GM12878 (cell line): ENCODE results near the gene MAP7. TPM values are rescaled to one million over a fixed set of nuclear protein-coding genes. Genes with fewer than 3 reads are reported as not detected.

Source experiments
- EZH2 ChIP-seq: IDR thresholded peaks from 2 replicates; pipeline ENCODE4 v1.6.1; 2012; ENCODE audit warnings: low read depth, mild to moderate bottlenecking, control low read depth, inconsistent platforms, low read length, borderline replicate concordance; ENCODE audit not compliant: control insufficient read depth
- JUND ChIP-seq: IDR thresholded peaks from 2 replicates; pipeline ENCODE4 v1.6.1; 2012; ENCODE audit warnings: low read depth, mild to moderate bottlenecking, low read length, improper control_type of control experiment, moderate library complexity
- NFYB ChIP-seq: IDR thresholded peaks from 2 replicates; pipeline ENCODE4 v1.6.1; 2011; ENCODE audit warnings: low read depth, mild to moderate bottlenecking, low read length, improper control_type of control experiment, moderate library complexity; ENCODE audit not compliant: insufficient read depth
- SRF ChIP-seq, 2 experiments: IDR thresholded peaks; 2 replicates each; pipeline ENCODE4 v1.6.1; 2011; ENCODE audit warnings: low read depth in 2 of 2, low read length in 2 of 2, mild to moderate bottlenecking in 1 of 2, moderate library complexity in 1 of 2
- ZBED1 ChIP-seq: IDR thresholded peaks from 2 replicates; pipeline ENCODE4 v1.6.1; 2016; ENCODE audit warnings: borderline replicate concordance
- polyA plus RNA-seq, 11 experiments: library from polyadenylated mRNA; depleted of rRNA in 4 of 11; unstranded in 6 of 11; stranded (reverse) in 5 of 11; fragments of >200 nt; fragmentation: Nextera tagmentation in 4 of 11; fragmentation: Illumina TruSeq in 1 of 11; extraction: Ambion mirVana in 4 of 11; extraction: Trizol in 1 of 11; gene quantifications; 1 replicate in 1 of 11; 2 replicates in 10 of 11; pipeline versions ENCODE4 v1.2.1 to v1.2.3, GENCODE V29; 2011 to 2016; ENCODE audit warnings: inconsistent platforms in 2 of 11, missing spikeins in 2 of 11, low read depth in 1 of 11
- total RNA-seq, 4 experiments: library from RNA; depleted of rRNA in 3 of 4; stranded (reverse); fragments of >200 nt in 3 of 4; fragmentation: Illumina TruSeq in 1 of 4; extraction: Trizol in 1 of 4; gene quantifications; 2 replicates each; pipeline versions ENCODE4 v1.2.1 to v1.2.3, GENCODE V29; 2013 to 2021
- TF ChIP-seq, protein P1 (sequence below): fragments of 450-650 bp; formaldehyde crosslinking; IDR thresholded peaks from 2 replicates; pipeline ENCODE4 v1.5.0; 2022; ENCODE audit warnings: mild to moderate bottlenecking, missing genetic modification characterization
- TF ChIP-seq, protein P2 (sequence below): fragments of 450-650 bp; IDR thresholded peaks from 2 replicates; pipeline ENCODE4 v1.6.1; 2017; ENCODE audit warnings: antibody characterized with exemption, mild to moderate bottlenecking, moderate library complexity
- TF ChIP-seq, protein P3 (sequence below): fragments of 450-650 bp; IDR thresholded peaks from 2 replicates; pipeline ENCODE4 v1.6.1; 2017; ENCODE audit warnings: borderline replicate concordance
- TF ChIP-seq, protein P4 (sequence below): fragments of 450-650 bp; IDR thresholded peaks from 2 replicates; pipeline ENCODE4 v1.6.1; 2017; ENCODE audit warnings: mild to moderate bottlenecking, moderate library complexity

The MAP7 gene
- total and polyA plus RNA-seq, 10 of the 15 experiments (the other 5 are each of a cell fraction or from before 2014, with no cell fraction given): 0.04 to 0.17 (median 0.08) TPM; not detected in 2

DNA sequence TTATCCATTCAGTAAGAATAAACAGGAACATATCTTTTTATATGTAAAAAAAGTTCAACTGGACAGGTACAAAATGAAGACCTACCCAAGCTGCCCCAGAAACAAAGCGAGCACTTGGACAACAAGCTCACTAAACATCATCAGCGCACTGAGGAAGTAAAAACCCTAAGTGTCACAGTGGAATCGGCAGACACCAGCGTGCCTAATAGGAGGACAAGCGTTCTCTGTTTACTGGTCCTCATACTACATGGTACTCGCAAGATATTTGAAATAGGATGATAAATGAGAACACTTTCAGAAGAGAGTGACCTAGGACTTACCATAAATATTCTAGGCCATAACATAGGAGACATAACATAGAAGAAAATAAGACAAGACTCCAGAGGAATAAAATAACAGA is 18.2 kb downstream of the MAP7 start (continued):
- TF ChIP-seq, protein P1, sequence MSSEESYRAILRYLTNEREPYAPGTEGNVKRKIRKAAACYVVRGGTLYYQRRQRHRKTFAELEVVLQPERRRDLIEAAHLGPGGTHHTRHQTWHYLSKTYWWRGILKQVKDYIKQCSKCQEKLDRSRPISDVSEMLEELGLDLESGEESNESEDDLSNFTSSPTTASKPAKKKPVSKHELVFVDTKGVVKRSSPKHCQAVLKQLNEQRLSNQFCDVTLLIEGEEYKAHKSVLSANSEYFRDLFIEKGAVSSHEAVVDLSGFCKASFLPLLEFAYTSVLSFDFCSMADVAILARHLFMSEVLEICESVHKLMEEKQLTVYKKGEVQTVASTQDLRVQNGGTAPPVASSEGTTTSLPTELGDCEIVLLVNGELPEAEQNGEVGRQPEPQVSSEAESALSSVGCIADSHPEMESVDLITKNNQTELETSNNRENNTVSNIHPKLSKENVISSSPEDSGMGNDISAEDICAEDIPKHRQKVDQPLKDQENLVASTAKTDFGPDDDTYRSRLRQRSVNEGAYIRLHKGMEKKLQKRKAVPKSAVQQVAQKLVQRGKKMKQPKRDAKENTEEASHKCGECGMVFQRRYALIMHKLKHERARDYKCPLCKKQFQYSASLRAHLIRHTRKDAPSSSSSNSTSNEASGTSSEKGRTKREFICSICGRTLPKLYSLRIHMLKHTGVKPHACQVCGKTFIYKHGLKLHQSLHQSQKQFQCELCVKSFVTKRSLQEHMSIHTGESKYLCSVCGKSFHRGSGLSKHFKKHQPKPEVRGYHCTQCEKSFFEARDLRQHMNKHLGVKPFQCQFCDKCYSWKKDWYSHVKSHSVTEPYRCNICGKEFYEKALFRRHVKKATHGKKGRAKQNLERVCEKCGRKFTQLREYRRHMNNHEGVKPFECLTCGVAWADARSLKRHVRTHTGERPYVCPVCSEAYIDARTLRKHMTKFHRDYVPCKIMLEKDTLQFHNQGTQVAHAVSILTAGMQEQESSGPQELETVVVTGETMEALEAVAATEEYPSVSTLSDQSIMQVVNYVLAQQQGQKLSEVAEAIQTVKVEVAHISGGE: no peak
- TF ChIP-seq NFYB: no peak
- TF ChIP-seq JUND: no peak
- TF ChIP-seq, protein P2, sequence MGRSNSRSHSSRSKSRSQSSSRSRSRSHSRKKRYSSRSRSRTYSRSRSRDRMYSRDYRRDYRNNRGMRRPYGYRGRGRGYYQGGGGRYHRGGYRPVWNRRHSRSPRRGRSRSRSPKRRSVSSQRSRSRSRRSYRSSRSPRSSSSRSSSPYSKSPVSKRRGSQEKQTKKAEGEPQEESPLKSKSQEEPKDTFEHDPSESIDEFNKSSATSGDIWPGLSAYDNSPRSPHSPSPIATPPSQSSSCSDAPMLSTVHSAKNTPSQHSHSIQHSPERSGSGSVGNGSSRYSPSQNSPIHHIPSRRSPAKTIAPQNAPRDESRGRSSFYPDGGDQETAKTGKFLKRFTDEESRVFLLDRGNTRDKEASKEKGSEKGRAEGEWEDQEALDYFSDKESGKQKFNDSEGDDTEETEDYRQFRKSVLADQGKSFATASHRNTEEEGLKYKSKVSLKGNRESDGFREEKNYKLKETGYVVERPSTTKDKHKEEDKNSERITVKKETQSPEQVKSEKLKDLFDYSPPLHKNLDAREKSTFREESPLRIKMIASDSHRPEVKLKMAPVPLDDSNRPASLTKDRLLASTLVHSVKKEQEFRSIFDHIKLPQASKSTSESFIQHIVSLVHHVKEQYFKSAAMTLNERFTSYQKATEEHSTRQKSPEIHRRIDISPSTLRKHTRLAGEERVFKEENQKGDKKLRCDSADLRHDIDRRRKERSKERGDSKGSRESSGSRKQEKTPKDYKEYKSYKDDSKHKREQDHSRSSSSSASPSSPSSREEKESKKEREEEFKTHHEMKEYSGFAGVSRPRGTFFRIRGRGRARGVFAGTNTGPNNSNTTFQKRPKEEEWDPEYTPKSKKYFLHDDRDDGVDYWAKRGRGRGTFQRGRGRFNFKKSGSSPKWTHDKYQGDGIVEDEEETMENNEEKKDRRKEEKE: no peak
- TF ChIP-seq EZH2: no peak
- TF ChIP-seq, protein P3, sequence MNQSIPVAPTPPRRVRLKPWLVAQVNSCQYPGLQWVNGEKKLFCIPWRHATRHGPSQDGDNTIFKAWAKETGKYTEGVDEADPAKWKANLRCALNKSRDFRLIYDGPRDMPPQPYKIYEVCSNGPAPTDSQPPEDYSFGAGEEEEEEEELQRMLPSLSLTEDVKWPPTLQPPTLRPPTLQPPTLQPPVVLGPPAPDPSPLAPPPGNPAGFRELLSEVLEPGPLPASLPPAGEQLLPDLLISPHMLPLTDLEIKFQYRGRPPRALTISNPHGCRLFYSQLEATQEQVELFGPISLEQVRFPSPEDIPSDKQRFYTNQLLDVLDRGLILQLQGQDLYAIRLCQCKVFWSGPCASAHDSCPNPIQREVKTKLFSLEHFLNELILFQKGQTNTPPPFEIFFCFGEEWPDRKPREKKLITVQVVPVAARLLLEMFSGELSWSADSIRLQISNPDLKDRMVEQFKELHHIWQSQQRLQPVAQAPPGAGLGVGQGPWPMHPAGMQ: no peak
- no peak for TF ChIP-seq SRF (IDR thresholded peaks at IDR 0.05; ENCODE audit: low read depth in 2 of 2, low read length in 2 of 2)
- TF ChIP-seq, protein P4, sequence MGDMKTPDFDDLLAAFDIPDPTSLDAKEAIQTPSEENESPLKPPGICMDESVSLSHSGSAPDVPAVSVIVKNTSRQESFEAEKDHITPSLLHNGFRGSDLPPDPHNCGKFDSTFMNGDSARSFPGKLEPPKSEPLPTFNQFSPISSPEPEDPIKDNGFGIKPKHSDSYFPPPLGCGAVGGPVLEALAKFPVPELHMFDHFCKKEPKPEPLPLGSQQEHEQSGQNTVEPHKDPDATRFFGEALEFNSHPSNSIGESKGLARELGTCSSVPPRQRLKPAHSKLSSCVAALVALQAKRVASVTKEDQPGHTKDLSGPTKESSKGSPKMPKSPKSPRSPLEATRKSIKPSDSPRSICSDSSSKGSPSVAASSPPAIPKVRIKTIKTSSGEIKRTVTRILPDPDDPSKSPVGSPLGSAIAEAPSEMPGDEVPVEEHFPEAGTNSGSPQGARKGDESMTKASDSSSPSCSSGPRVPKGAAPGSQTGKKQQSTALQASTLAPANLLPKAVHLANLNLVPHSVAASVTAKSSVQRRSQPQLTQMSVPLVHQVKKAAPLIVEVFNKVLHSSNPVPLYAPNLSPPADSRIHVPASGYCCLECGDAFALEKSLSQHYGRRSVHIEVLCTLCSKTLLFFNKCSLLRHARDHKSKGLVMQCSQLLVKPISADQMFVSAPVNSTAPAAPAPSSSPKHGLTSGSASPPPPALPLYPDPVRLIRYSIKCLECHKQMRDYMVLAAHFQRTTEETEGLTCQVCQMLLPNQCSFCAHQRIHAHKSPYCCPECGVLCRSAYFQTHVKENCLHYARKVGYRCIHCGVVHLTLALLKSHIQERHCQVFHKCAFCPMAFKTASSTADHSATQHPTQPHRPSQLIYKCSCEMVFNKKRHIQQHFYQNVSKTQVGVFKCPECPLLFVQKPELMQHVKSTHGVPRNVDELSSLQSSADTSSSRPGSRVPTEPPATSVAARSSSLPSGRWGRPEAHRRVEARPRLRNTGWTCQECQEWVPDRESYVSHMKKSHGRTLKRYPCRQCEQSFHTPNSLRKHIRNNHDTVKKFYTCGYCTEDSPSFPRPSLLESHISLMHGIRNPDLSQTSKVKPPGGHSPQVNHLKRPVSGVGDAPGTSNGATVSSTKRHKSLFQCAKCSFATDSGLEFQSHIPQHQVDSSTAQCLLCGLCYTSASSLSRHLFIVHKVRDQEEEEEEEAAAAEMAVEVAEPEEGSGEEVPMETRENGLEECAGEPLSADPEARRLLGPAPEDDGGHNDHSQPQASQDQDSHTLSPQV: no peak
- TF ChIP-seq ZBED1: no peak
